GM18502 (cell line): ENCODE results near the gene PFKL.

Experiments
- ATAC-seq: cut with Tn5 transposase; IDR thresholded peaks from one replicate; pipeline ENCODE4 v1.9.1; 2021; ENCODE audit warnings: mild to moderate bottlenecking; ENCODE audit not compliant: unreplicated experiment, poor library complexity

PFKL gene

DNA sequence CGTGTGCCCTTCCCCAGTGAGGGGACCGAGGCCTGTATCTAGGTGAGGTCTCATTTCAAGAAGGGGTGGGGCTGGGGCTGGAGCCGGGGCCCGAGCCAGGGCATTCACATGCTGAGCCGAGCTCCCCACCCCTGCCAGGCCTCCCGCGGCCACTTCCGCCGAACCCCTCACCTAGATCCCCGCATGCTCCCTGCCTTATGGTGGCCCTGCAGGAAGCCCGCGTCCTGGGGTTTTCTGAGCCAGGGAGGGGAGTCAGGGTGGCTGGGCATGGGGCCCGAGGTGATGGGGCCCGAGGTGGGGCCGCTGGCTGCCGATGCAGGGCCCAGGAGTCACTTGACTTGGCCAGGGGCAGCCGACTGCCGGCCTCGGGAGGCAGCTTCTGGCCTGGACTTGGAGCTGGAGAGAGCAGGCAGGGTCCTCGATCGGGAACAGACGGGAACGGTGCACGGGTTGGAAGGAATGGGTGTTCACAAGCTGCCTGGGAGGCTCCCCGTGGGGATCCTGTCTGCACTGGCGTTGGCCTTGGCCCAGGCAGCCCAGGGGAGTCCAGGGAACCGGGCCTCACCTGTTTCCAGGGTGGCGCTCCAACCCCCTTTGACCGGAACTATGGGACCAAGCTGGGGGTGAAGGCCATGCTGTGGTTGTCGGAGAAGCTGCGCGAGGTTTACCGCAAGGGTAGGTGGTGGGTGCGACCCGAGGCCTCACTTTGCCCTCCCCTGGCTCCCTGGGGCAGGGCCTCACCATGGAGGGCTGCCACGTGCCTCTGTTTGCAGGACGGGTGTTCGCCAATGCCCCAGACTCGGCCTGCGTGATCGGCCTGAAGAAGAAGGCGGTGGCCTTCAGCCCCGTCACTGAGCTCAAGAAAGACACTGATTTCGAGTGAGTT is 25.8 kb downstream of the PFKL start:
- no peak for ATAC-seq

DNA sequence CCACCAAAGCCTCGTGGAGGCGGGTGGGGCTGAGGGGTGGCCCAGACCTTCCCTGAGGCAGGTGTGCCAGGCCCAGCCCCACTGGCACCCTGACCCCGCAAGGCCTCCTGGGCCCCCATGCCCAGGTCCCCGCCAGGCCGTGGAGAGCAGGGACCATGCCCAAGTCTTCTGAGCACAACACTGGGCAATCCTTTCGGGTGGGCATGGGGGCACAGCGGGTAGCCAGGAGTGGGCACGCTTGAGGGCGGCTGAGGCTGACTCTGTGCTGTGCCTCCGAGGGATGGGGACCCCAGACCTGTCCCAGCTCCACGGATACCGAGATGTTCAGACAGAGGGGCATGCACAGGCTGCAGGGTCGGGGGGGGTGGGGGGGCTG is 26.4 kb downstream of the PFKL start:
- no peak for ATAC-seq

DNA sequence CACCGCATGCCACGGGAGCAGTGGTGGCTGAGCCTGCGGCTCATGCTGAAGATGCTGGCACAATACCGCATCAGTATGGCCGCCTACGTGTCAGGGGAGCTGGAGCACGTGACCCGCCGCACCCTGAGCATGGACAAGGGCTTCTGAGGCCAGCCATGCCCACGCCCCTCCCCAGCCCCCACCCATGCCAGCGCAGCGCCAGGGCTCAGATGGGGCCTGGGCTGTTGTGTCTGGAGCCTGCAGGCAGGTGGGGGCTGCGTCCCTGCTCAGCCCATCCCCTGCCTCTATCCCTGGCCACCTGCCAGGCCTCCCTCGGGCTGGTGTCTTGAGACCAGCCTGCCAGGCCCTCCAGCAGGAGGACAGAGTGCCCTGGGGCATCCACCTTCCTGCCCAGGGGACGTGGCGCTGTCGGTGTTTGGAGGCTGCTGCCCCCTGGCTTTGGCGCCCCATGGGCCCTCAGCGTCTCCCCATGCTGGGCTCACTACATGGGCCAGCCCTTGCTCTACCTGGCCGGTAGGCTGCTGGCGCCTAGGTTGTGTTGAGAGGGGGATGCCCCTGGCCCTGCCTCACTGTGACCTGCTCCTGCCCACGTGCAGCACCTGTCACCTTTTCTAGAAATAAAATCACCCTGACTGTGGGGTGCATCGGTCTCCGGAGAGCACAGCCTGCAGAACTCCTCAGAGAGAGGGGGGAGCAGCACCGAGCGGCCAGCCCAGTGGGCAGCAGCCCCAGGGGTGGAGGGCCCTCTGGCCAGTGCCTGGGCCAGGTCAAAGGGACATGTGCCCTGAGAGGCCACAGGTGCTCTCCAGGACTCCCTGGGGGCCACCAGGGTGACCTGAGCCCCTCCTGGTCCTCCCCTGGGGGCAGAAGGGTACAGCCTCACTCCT is 27.1 kb downstream of the PFKL start:
- no peak for ATAC-seq

DNA sequence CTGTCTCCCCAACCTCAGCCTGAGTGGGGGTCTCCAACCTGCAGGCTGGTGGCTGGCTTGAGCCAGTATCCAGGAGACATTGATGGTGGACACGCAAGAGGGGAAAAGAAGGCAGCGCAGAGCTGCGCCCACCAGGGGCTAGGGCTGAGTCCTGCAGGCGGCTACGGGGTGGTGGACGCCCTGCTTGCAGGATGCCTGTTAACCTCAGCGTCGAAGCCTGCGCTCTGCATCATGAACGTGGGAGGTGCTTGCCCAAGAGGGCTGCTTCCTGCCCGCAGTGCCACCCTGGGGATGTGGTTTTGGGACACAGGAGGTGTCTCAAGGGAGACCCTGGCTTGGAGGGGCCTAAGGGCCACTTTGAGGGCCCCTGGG is 27.7 kb downstream of the PFKL start:
- no peak for ATAC-seq

DNA sequence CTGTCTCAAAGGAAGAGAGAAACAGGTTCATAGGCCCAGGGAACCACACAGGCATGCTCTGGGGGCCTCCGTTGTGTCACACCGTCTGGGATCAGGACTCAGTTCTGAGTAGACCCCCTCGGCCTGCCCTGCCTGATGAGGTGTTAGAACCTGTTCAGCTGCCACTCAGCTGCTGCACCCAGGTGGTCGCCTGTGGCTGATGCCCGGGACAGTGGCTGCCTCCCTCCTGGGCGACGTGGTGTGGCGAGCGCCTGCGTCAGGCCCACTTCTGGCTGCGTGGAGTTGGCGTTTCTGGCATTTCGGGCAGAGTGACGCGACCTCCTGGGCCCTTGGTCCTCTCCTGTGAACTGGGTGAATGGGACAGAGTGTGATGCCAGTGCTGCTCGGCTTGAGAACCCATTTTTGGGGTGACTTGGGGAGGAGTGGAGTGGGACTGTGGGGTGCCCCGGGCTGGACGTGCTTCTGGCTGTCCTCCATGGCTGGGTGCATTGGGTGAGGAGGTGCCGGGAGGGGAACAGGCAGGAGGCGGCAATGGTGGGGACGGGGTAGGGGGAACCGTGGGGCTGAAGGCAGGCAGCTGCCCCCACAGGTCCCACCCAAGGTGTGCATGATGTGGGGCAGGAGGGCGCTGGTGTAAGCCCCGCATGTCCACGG is 28.5 kb downstream of the PFKL start:
- no peak for ATAC-seq

DNA sequence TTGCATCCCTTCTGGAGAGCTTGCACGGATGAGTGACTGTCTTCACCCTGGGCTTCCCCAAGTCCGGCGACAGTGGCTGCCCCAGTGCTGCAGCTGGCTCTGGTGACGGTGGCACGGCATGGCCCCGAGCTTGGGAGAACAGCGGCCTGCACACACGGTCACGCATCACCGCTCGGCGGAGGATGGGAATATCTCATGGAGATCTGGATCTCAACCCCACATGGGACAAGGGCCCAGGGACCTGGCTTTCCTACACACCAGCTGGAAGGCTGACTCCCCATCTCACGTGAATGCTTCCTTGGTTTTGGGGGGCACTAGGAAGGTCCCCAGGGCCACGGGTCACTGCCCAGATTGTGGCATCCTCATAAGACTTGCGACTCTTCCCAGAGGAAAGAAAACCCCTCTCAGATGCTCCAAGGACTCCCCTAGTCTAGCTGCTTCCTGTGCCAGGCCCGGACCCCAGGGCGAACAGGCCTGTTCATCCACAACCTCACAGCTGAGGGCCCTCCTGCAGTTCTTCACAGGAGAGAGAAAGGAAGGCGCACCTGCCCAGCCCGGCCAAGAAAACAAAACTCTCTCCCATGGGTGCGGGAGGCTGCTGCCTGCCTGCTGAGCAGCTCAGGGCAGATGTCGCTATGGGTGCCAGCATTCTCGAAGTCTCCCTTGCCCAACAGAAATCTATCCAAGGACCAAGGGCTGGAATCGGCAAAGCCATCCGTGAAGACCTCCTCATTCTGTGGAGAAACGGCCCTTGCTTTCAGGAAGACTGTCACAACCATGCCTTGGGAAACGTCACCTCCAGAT is 29.4 kb downstream of the PFKL start:
- ATAC-seq: no peak

DNA sequence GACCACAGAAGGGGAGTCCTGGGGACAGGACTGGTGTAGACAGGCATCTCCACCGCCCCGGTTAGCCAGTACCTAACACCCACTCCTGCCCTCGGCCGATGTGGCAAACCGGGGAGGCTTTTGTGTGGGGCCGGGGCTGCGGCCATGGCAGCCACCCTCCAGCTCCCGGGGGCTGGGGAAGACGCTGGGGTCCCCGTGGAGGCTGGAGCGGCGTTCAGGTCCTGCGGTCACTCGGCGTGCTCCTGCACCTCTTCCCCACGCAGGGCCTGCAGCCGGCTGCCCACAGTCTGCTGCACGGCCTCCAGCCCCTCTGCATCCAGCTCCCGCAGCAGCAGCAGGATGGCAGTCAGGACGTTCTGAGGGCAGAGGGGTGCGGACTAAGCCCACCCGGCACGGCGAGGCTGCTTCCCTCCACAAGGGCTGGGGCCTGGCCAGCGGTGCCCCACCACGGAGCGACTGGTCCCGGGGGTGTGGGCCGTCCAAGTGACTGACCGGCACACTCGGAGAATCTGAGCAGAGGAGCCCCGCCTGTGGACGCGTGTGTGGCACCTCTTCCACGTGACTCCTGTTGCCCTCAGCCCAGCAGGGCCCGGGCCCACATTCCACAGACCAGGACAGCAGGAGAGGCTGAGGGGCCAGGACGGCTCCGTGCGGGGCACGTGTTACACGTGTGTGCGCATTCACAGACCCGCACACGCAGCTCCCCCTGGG is 30.3 kb downstream of the PFKL start:
- ATAC-seq: no peak

DNA sequence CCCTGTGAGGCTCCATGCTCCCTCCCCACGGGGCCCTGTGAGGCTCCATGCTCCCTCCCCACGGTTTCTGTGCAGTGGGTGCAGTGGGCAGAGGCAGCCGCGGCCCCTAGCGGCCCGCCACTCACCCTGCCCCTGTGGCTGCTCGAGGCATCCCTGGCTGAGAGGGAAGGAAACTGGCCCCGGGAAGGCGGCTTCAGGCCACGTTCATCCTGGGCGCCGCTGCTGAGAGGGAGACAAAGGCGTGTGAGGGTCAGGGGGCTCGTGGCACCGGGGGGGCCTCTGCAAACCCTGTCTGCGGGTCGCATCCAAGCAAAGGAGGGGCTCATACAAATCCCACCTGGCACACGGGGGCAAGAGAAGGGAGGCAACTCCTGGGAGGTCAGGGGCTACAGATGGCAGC is 30.8 kb downstream of the PFKL start:
- ATAC-seq: no peak

DNA sequence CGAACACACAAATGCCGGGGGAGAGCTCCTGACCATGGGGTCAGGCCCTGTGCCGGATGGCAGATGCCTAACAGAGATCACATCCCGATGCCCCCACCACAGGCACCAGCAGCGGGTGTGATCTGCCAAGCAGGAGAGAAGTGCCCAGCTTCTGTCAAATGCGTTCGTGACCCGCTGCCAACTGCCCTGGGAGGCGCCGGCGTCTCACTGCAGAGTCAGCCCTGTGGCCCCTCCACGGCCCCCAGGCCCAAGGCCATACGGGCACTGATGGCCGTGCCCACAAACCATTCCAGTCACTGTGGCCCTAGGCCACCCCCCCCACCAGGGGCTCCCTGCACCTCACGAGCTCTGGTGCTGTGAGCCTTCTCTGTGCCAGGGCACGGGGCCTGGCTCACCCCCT is 31.4 kb downstream of the PFKL start:
- no peak for ATAC-seq

DNA sequence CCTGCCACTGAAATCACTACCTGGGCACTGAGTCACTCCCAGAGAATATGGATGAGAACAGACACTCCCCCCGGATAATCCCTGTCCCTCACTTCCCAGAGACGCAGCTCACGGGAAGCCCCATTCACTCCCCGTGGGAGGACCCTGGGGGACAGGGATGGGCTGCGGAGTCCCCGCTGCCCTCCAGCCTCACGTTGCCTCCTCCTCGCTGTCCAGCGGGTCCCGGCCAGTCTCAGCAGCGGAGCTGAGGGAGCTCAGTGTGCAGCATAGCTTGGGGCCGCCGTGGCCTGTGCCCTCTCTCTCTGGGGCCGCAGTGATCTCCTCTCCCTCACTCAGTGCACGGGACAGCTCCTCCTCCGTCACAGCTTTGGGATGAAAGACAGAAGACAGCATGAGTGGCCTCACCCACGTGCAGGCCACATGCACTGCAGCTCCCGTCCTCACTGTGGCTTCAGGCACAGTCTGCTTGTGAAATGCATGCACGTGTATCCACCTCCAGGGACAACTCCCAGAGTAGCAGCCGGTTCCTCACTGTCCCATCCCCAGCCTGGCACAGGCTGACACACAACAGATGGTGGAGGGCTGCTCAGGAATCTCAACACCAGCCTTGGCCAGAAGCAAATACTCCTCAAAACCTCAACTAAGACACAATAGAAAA is 31.9 kb downstream of the PFKL start:
- no peak for ATAC-seq

DNA sequence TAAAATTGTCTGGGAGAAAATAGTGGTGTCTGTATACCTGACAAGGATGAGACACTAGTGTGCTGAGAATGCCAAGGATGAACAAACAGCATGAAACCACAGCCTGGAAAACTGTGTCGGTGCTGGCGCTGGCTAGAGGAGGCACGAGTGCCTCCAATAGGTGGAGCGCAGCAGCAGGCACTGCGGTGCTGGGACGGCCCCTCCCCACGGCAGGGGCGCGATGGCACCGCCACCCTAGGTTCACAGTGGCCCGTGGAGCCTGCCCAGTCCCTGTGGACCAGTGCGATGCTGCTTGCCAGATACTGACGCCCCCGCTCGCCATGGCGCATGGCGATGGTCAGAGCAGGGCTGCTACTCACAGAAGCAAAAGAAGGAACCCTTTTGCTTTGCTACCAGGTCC is 32.5 kb downstream of the PFKL start:
- ATAC-seq: no peak

DNA sequence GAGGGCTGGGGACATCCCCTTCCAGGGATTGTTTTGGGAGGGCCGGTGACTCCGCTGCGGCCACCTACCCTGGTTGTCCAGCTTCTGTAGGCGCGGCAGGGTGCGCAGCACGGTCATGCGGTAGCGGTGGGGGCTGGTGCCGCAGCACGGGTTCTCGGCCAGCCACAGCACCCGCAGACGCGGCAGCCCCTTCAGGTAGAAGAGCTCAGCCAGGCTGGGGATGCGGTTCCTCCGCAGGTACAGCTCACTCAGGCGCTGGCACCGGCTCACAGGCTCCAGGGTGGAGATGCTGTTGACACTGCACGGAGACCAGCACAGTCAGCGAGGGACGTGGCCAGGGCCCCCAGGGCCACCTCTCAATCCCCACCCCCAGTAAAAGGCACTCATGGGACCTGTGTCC is 33.1 kb downstream of the PFKL start:
- ATAC-seq: no peak

DNA sequence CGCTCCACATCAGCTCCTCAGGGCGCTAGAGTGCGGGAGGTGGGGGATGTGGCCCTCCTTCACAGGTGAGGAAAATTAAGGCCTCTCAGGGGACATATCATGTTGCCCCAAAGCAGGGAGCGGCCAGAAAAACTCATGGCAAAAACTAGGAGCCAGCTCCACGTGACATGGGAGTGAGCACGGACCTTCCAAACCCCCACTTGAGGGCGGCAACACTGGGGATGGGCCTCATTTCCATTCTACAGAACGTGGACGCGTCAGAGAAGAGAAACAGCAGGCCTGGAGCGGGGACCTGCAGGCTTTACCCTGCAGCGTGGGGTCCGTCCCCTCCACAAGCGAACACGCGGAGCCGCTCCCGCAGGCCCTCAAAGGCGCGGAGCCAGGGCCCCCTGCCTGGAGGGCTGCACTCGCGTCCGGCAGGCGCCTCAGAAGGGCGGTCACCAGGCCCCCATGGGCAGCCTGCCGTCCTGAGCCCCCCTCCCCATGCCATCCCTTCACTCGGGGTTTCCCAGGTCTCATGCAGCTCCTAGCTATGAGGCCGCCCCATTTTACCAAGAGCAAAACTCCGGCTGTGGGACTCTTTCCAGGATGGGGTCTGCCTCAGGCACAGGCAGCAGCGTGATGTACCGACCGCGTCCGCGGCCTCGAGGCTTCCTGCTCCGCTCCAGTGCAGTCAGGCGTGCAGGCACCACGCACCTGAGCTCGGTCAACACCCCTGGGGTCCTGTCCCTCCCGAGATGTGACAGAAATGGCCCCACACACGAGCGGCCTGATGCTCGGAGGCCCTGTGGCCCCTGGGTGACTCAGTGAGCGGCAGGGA is 33.9 kb downstream of the PFKL start:
- ATAC-seq: no peak

DNA sequence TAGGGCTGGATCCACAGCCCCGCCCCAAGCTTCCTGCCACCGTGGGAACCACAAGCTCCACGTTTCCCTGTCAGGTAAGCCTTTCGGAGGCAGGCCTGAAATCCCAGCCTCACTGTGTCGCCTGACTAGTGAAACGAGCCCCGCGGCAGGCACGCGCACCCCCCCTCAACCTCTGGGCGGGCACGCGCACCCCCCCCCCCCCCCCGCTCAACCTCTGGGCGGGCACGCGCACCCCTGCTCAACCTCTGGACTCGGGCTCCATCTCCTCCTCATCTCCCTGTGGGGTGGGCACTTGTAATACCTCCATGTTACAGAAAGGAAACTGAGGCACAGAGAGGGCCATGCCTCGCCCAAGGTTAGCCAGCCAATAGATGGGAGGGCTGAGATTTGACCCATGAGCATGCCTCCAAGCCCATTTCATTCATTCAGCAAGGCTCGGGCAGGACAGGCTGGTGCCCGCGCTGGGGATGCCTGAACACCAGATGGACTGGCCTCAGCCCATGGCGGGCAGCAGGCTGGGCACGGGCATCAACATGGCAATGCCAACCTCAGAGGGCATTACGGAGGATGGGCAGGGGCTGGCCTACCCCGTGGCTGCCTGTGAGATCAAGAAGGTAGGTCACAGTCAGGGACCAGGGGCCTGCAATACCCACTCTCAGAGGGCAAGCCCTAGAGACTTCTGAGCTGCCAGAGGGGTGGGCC is 34.6 kb downstream of the PFKL start:
- ATAC-seq: no peak

DNA sequence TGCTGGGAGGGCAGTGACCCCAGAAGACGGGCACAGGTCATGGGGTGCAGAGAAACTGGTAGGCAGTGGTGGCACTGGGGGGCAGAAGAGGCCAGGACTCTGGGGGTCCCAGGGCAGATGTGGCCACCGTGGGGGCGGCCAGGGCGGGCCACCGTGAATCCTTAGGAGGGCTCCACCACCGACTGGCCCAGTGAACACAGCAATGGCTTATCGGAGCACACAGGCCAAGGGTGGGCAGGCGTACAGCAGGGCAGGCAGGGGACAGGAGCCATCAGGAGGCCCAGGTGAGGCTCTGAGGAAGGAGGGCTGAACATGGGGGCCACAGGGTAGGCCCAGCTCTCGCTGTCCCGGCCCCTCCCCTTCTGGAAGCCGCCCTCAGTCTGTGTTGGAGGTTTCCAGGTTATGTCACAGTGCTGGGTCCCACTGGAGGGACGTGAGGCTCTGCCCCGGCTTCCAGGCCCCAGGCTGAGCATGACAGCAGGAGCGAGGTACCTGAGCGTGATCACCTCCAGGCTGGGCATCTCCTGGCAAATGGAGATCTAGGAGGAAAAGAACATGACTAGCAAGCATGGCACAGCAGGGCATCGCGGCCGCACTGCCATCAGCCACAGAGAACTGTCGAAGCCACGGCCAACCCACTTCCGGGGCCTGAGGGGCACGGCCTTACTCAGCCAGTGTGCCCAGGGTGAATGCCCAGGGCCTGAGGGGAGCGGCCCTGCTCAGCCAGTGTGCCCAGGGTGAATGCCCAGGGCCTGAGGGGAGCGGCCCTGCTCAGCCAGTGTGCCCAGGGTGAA is 35.6 kb downstream of the PFKL start:
- no peak for ATAC-seq

DNA sequence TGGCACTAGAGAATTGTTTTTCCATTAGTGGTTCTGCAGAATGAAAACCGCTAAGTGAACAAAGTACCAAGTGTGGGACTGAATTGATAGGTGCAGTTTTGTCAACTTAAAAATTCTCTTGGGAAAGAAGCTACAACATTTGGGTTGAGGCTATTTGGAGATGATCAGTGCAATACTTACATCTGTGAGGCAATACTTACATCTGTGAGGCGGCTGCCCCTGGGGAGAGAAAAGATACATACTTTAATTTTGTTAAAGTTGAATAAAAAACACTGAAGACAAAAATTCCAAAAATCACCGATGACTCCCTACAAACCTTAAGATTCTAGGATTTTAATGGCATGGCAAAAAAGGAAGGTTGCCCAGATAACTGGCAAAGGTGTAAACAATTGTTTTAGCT is 37.6 kb downstream of the PFKL start:
- no peak for ATAC-seq
